ENCODE data around the gene EFL1. TPM values are rescaled to one million over a fixed set of nuclear protein-coding genes. Genes with fewer than 3 reads are reported as not detected.

The EFL1 gene
- total and polyA plus RNA-seq, 10 of the 15 experiments (the other 5 are each of a cell fraction or from before 2014, with no cell fraction given): 6.2 to 42.3 (median 24.7) TPM

DNA sequence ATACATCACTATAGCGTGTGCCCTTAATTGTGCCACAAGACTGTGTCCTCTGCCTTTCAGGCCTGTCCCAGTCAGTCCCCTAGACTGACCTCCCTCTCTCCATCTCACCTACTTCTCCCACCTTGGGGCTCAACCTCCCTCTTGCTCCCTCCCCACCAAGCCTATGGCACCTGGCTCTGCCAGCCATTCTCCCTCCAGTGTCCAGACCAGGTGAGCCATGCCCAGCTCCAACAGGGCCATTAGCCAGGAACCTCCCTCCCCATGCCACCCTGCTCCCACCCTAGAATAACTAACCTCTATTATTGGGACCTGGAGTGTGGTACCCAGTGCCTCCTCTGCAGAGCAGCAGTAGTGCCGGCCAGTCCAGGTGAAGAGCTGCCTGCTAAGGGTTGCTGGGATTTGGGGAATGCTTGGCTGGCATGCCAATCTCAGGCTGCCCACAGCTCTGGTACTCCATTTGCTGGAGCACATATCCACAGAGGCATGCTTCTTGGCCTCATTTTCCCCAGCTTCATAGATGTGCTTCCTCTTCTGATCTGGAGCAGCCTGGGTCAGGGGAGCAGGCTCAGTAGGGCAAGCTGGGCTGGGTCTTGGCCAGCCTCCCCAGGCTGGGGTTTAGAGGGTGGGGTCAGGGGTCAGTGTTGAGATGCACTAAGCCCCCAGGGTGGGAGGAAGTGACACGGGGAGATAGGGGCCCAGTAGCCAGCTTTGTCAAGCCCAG is 38.9 kb upstream of the EFL1 start (continued):
- TF ChIP-seq ZBTB40 (IDR thresholded peaks at IDR 0.05; ENCODE audit: borderline replicate concordance) (no peak), SMC3 (IDR thresholded peaks at IDR 0.05; ENCODE audit: borderline replicate concordance, low read length) (no peak), NFXL1 (IDR thresholded peaks at IDR 0.05; ENCODE audit: borderline replicate concordance) (no peak), HSF1 (IDR thresholded peaks at IDR 0.05; ENCODE audit: low read depth, low read length) (no peak), CHD1 (IDR thresholded peaks at IDR 0.05; ENCODE audit: low read depth, low read length) (no peak), CHD2 (IDR thresholded peaks at IDR 0.05; ENCODE audit: borderline replicate concordance, low read depth, low read length) (no peak), NR2C1 (IDR thresholded peaks at IDR 0.05) (no peak), EED (IDR thresholded peaks at IDR 0.05; ENCODE audit: low read depth) (no peak), TBL1XR1 (IDR thresholded peaks at IDR 0.05; ENCODE audit: low read depth, low read length) (no peak), E4F1 (IDR thresholded peaks at IDR 0.05; ENCODE audit: borderline replicate concordance, partially characterized antibody) (no peak), GATAD2B (conservative IDR thresholded peaks at IDR 0.05; ENCODE audit: low read depth) (no peak)
- TF ChIP-seq, protein P1, sequence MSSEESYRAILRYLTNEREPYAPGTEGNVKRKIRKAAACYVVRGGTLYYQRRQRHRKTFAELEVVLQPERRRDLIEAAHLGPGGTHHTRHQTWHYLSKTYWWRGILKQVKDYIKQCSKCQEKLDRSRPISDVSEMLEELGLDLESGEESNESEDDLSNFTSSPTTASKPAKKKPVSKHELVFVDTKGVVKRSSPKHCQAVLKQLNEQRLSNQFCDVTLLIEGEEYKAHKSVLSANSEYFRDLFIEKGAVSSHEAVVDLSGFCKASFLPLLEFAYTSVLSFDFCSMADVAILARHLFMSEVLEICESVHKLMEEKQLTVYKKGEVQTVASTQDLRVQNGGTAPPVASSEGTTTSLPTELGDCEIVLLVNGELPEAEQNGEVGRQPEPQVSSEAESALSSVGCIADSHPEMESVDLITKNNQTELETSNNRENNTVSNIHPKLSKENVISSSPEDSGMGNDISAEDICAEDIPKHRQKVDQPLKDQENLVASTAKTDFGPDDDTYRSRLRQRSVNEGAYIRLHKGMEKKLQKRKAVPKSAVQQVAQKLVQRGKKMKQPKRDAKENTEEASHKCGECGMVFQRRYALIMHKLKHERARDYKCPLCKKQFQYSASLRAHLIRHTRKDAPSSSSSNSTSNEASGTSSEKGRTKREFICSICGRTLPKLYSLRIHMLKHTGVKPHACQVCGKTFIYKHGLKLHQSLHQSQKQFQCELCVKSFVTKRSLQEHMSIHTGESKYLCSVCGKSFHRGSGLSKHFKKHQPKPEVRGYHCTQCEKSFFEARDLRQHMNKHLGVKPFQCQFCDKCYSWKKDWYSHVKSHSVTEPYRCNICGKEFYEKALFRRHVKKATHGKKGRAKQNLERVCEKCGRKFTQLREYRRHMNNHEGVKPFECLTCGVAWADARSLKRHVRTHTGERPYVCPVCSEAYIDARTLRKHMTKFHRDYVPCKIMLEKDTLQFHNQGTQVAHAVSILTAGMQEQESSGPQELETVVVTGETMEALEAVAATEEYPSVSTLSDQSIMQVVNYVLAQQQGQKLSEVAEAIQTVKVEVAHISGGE (CRISPR knock-in tag; IDR thresholded peaks at IDR 0.05): no peak

All from GM12878 (cell line).